Measurements from ENCODE around the gene ANKRD24.
"Not testable (repeated sequence)": the region's sequence is repeated elsewhere in the genome, so short reads cannot be mapped to it uniquely, and the experiment has no call there.

Gene ANKRD24

GRCh38 chr19:4174213-4174894 is 8.1 kb upstream of the ANKRD24 start:
- DNase-seq: no peak

- no peak for DNase-seq
These were observed 7.4 kb upstream of the ANKRD24 start for GRCh38 chr19:4174895-4175668.

GRCh38 chr19:4175669-4175931 is 6.9 kb upstream of the ANKRD24 start:
- DNase-seq: no peak

- DNase-seq: no peak
These were observed 5.3 kb upstream of the ANKRD24 start for GRCh38 chr19:4177146-4177545.

GRCh38 chr19:4178990-4179389 is 3.5 kb upstream of the ANKRD24 start:
- DNase-seq: no peak

- DNase-seq: no peak
These were observed 1.4 kb upstream of the ANKRD24 start for GRCh38 chr19:4181053-4181508.

GRCh38 chr19:4183967-4184717 is 1.7 kb downstream of the ANKRD24 start:
- no peak for DNase-seq

GRCh38 chr19:4184718-4185352 is 2.3 kb downstream of the ANKRD24 start:
- no peak for DNase-seq

- DNase-seq: no peak
These were observed 3.1 kb downstream of the ANKRD24 start for GRCh38 chr19:4185413-4186086.

- DNase-seq: peak; percentile 77
These were observed 3.9 kb downstream of the ANKRD24 start for GRCh38 chr19:4186087-4186993.

- no peak for DNase-seq
These were observed 5.0 kb downstream of the ANKRD24 start for GRCh38 chr19:4187313-4188122.

GRCh38 chr19:4189641-4190040 is 7.2 kb downstream of the ANKRD24 start:
- no peak for DNase-seq

GRCh38 chr19:4192537-4192936 is 10.0 kb downstream of the ANKRD24 start:
- DNase-seq: not testable (repeated sequence)

GRCh38 chr19:4194353-4194752 is 11.9 kb downstream of the ANKRD24 start:
- DNase-seq: no peak

- no peak for DNase-seq
These were observed 13.5 kb downstream of the ANKRD24 start for GRCh38 chr19:4196009-4196408.

- no peak for DNase-seq
These were observed 14.2 kb downstream of the ANKRD24 start for GRCh38 chr19:4196587-4197148.

- no peak for DNase-seq
These were observed 14.7 kb downstream of the ANKRD24 start for GRCh38 chr19:4197228-4197624.

GRCh38 chr19:4197625-4198466 is 15.4 kb downstream of the ANKRD24 start:
- no peak for DNase-seq

- DNase-seq: no peak
These were observed 16.1 kb downstream of the ANKRD24 start for GRCh38 chr19:4198467-4199126.

Data from stimulated activated CD4-positive, alpha-beta T cell treated with anti-CD3 and anti-CD28 coated beads, Interleukin-12 subunit alpha, Interleukin-12 subunit beta, amount 100 ng/mL, for 4 hours (primary cell).